ENCODE data around the gene BTG1.

BTG1 gene

GRCh38 chr12:92162079-92162478, 16.4 kb upstream of the BTG1 start:
- H3K4me3 ChIP-seq = no peak overlapping the region
- no peaks in the 10 kb centered on the region for H3K27me3 ChIP-seq
- no peak overlapping the region for H3K27ac ChIP-seq
- no peaks in the 10 kb centered on the region for H3K4me1 ChIP-seq
- intact Hi-C loops (cut with DNase I; ENCODE audit: low total_unique reads) = no loop called here
- H3K9me3 ChIP-seq = no peaks in the 10 kb centered on the region
- no peaks in the 10 kb centered on the region for H3K36me3 ChIP-seq
- no peak for TF ChIP-seq CTCF (IDR thresholded peaks at IDR 0.05)
- no peak for DNase-seq

- Histone ChIP-seq H3K4me3 (no peak overlapping the region), H3K9me3 (no peaks in the 10 kb centered on the region), H3K36me3 (no peaks in the 10 kb centered on the region), H3K4me1 (no peaks in the 10 kb centered on the region), H3K27me3 (no peaks in the 10 kb centered on the region), H3K27ac (no peak overlapping the region)
- TF ChIP-seq CTCF (IDR thresholded peaks at IDR 0.05) = no peak
- no peak for DNase-seq
- intact Hi-C loops (cut with DNase I; ENCODE audit: low total_unique reads) = no loop called here
Observed at GRCh38 chr12:92158796-92159439, 13.3 kb upstream of the BTG1 start.

- Histone ChIP-seq H3K27me3 (no peaks in the 10 kb centered on the region), H3K36me3 (no peaks in the 10 kb centered on the region), H3K4me3 (no peak overlapping the region), H3K27ac (no peak overlapping the region), H3K9me3 (no peaks in the 10 kb centered on the region), H3K4me1 (no peaks in the 10 kb centered on the region)
- no peak for DNase-seq
- intact Hi-C loops (cut with DNase I; ENCODE audit: low total_unique reads) = no loop called here
- no peak for TF ChIP-seq CTCF (IDR thresholded peaks at IDR 0.05)
Observed at GRCh38 chr12:92156704-92157395, 11.2 kb upstream of the BTG1 start.

GRCh38 chr12:92156139-92156538, 10.5 kb upstream of the BTG1 start:
- no peak for DNase-seq
- no peaks in the 10 kb centered on the region for H3K36me3 ChIP-seq
- H3K27ac ChIP-seq = no peak overlapping the region
- no peaks in the 10 kb centered on the region for H3K9me3 ChIP-seq
- TF ChIP-seq CTCF (IDR thresholded peaks at IDR 0.05) = no peak
- H3K4me1 ChIP-seq = no peaks in the 10 kb centered on the region
- intact Hi-C loops (cut with DNase I; ENCODE audit: low total_unique reads) = no loop called here
- no peaks in the 10 kb centered on the region for H3K27me3 ChIP-seq
- no peak overlapping the region for H3K4me3 ChIP-seq

GRCh38 chr12:92155733-92156132, 10.1 kb upstream of the BTG1 start:
- H3K4me3 ChIP-seq = no peak overlapping the region
- H3K9me3 ChIP-seq = no peaks in the 10 kb centered on the region
- no peaks in the 10 kb centered on the region for H3K4me1 ChIP-seq
- TF ChIP-seq CTCF (IDR thresholded peaks at IDR 0.05) = no peak
- DNase-seq = no peak
- intact Hi-C loops (cut with DNase I; ENCODE audit: low total_unique reads) = no loop called here
- H3K27me3 ChIP-seq = no peaks in the 10 kb centered on the region
- no peak overlapping the region for H3K27ac ChIP-seq
- H3K36me3 ChIP-seq = no peaks in the 10 kb centered on the region

All from tibial artery (tissue), 4 donors.